Small intestine (tissue), 7 donors: ENCODE results near the gene TSSK3. TPM values are rescaled to one million over a fixed set of nuclear protein-coding genes. Genes with fewer than 3 reads are reported as not detected.
"Not testable (repeated sequence)": the region's sequence is repeated elsewhere in the genome, so short reads cannot be mapped to it uniquely, and the experiment has no call there.

Experiments
- DNase-seq, 2 donors: peaks; one replicate each; pipeline versions ENCODE4 v3.0.0 to v3.0.0-alpha.2; 2013
- FAIRE-seq: peaks from 2 replicates; lab custom pipeline; 2012; peaks lifted over from hg19 to GRCh38; lab: Jason Lieb, UNC
- H3K27ac ChIP-seq, 3 donors: one replicate each; pipeline ENCODE4 v1.5.1; 2013; ENCODE audit warnings: low read length in 2 of 3, mild to moderate bottlenecking in 2 of 3, control low read depth in 1 of 3, inconsistent platforms in 1 of 3, low read depth in 1 of 3, moderate library complexity in 1 of 3
- H3K27me3 ChIP-seq, 3 donors: one replicate each; pipeline ENCODE4 v1.6.1; 2013; ENCODE audit warnings: low read length in 3 of 3, inconsistent platforms in 1 of 3; ENCODE audit not compliant: control insufficient read depth in 3 of 3, insufficient read depth in 3 of 3
- H3K36me3 ChIP-seq, 3 donors: one replicate each; pipeline ENCODE4 v1.6.1; 2013; ENCODE audit warnings: low read length in 3 of 3, inconsistent platforms in 1 of 3, low read depth in 1 of 3, mild to moderate bottlenecking in 1 of 3, moderate library complexity in 1 of 3; ENCODE audit not compliant: control insufficient read depth in 3 of 3, insufficient read depth in 2 of 3
- H3K4me1 ChIP-seq, 3 donors: one replicate each; pipeline ENCODE4 v1.6.1; 2013; ENCODE audit warnings: low read length in 2 of 3, inconsistent platforms in 1 of 3, low read depth in 1 of 3, mild to moderate bottlenecking in 1 of 3, moderate library complexity in 1 of 3; ENCODE audit not compliant: control insufficient read depth in 3 of 3, insufficient read depth in 2 of 3
- H3K4me3 ChIP-seq, 3 donors: one replicate each; pipeline ENCODE4 v1.5.1; 2013; ENCODE audit warnings: low read length in 3 of 3, control low read depth in 1 of 3, inconsistent platforms in 1 of 3, low read depth in 1 of 3, mild to moderate bottlenecking in 1 of 3, moderate library complexity in 1 of 3
- H3K9me3 ChIP-seq, 2 donors: one replicate each; pipeline ENCODE4 v1.6.1; 2013; ENCODE audit warnings: low read depth in 1 of 2, low read length in 1 of 2; ENCODE audit not compliant: control insufficient read depth in 2 of 2, insufficient read depth in 1 of 2
- WGBS, 3 donors: extraction: QIAGEN DNeasy Blood & Tissue Kit; methylation state at CpG; one replicate each; pipeline ENCODE4 v1.1.7; 2013; 5-methylcytosine and 5-hydroxymethylcytosine counted together
- polyA plus RNA-seq, 4 donors: library from polyadenylated mRNA; stranded (reverse) in 3 of 4; unstranded in 1 of 4; fragments of 200-250 nt in 3 of 4; fragments of 120-200 nt in 1 of 4; gene quantifications; one replicate each; pipeline versions ENCODE4 v1.2.1 to v1.2.3, GENCODE V29; 2013
- donor health status: healthy with polysubstance abuse.
- donor health status: control.
- donor health status: control.
- donor health status: Bipolar disorder and iron deficiency.
- donor health status: healthy.

TSSK3 gene
- polyA plus RNA-seq, 4 donors = 0.45 to 5.2 (median 0.48) TPM; not detected in 1

GRCh38 chr1:32394141-32394889 lies 32.0 kb downstream of the TSSK3 start, which contains the start of gene BSDC1:
Gene BSDC1, minus strand, starts transcription at chr1:32394441. Its CDS starts 27 bp downstream, at chr1:32394414.
- Histone ChIP-seq H3K27me3 (no peaks in the 10 kb centered on the region), H3K36me3 (peaks cover 0 to 24% (median 10%) of the 10 kb centered on the region in 3 donors), H3K27ac (peak within 1 kb of the TSS; percentile 86 to 95 (median 87)), H3K4me3 (peak within 1 kb of the TSS; percentile 61 to 88 (median 81)), H3K4me1 (peaks cover 0 to 14% (median 8%) of the 10 kb centered on the region in 3 donors), H3K9me3 (no peaks in the 10 kb centered on the region)
- WGBS, 3 donors = 0 to 1% (median 1%) methylated on average over 47 to 48 of the region's 48 CpGs
- DNase-seq = peak; percentile 99 to 100
- peak; percentile 82 for FAIRE-seq

DNA sequence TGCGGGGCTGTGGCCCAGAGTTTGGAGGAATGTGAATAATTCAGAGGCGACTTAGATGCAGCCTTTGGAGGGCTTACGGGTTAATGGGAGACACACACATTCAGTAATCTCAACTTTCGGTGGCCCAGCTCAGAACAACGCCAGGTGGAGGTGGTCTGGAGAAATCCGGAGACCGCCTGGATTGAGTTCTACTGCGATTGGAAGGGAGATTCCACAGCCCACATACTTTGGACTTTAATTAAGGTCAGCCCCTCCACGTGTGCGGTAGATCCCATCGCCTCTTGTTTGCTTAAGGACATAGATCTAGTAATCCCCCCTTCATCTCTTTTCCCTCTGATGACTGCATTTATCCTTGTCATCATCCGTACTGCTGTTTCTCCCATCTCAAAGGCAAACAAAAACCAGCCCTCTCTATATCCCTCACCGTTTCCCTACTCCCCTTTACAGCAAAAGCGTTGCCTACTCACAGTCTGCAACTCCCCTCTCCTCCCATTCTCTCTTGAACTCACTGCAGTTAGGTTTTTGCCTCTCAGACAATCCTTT lies 32.6 kb downstream of the TSSK3 start:
- Histone ChIP-seq H3K9me3 (no peaks in the 10 kb centered on the region), H3K4me1 (peaks cover 0 to 14% (median 8%) of the 10 kb centered on the region in 3 donors), H3K27me3 (no peaks in the 10 kb centered on the region), H3K27ac (peak overlapping the region; percentile 86 to 95 (median 87)), H3K36me3 (peaks cover 0 to 18% (median 10%) of the 10 kb centered on the region in 3 donors), H3K4me3 (peak overlapping the region; percentile 12 to 88 (median 81))
- WGBS, 3 donors = 1 to 3% (median 1%) methylated on average over 14 of the region's 14 CpGs
- no peak for FAIRE-seq
- DNase-seq = peak in 1 of 2 donors; percentile 48

- not testable (repeated sequence) for H3K9me3 ChIP-seq, H3K27me3 ChIP-seq, H3K27ac ChIP-seq, FAIRE-seq, H3K36me3 ChIP-seq, H3K4me3 ChIP-seq, DNase-seq
- peaks cover 0 to 17% (median 8%) of the 10 kb centered on the region in 3 donors for H3K4me1 ChIP-seq
- WGBS, 3 donors = 90 to 96% (median 91%) methylated on average over 5 of the region's 5 CpGs
Observed at GRCh38 chr1:32396524-32396923, 34.2 kb downstream of the TSSK3 start.

GRCh38 chr1:32398401-32398800 lies 36.1 kb downstream of the TSSK3 start:
- no peaks in the 10 kb centered on the region for H3K36me3 ChIP-seq
- H3K4me1 ChIP-seq = peaks cover 0 to 12% (median 1%) of the 10 kb centered on the region in 3 donors
- H3K27me3 ChIP-seq = no peaks in the 10 kb centered on the region
- H3K9me3 ChIP-seq = no peaks in the 10 kb centered on the region
- H3K27ac ChIP-seq = no peak overlapping the region
- FAIRE-seq (no peak), DNase-seq (no peak)
- H3K4me3 ChIP-seq = no peak overlapping the region
- WGBS, 3 donors = 63 to 73% (median 65%) methylated on average over 2 of the region's 2 CpGs

DNA sequence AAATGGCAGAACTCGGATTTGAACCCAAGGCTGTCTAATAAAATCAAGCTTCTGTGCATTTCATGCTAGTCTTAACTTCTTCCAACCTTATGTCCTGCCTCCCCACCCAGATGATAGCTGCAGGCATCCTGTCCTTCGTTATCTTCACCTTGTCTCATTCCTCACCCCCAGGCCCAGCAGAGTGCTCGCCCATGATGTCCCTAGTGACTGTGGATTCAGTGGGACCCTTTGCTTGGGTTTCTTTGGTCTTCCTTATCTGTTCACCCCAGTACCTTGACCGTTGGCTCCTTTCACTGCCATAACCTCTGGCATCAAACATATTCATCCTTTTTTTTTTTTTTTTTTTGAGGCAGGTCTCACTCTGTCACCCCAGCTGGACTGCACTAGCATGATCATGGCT lies 37.5 kb downstream of the TSSK3 start:
- FAIRE-seq (no peak), DNase-seq (no peak)
- peaks cover 0 to 8% (median 0%) of the 10 kb centered on the region in 3 donors for H3K4me1 ChIP-seq
- H3K4me3 ChIP-seq = no peak overlapping the region
- H3K27ac ChIP-seq = no peak overlapping the region
- no peaks in the 10 kb centered on the region for H3K27me3 ChIP-seq
- H3K9me3 ChIP-seq = no peaks in the 10 kb centered on the region
- WGBS, 3 donors = 60 to 82% (median 75%) methylated on average over 4 of the region's 4 CpGs
- H3K36me3 ChIP-seq = no peaks in the 10 kb centered on the region

DNA sequence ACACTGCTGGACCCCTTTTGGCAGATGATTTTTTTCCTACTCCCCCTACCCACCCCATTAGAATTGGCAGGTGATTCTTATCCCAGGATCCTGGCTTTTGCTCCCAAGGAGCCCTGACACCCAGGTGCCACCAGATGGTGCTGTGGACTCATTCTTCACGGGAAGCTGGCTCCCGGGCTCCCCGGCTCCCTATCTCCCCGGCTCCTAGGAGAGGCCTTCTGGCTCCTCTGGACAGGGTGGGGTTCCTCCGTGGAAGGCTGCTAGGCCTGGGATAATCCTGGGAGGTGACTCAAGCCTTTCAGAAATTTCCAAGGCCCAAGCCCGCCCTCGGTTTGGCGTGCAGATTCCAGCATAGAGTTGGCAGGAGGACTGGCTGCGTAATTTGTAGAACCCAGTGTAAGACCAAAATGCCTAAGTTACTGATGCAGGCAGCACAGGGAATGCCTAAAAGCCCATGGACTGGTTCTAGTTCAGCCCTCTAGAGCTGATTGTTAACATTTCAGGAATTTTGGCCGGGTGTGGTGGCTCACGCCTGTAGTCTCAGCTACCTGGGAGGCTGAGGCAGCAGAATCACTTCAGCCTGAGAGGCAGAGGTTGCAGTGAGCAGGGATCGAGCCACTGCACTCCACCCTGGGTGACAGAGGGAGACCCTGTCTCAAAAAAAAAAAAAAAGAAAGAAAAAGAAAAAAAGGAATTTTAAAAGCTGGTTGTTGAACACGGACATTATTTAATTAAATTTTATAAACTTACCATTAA lies 38.7 kb downstream of the TSSK3 start:
- Histone ChIP-seq H3K27me3 (no peaks in the 10 kb centered on the region), H3K9me3 (no peaks in the 10 kb centered on the region), H3K36me3 (no peaks in the 10 kb centered on the region), H3K4me1 (peaks cover 0 to 3% (median 0%) of the 10 kb centered on the region in 3 donors), H3K4me3 (no peak overlapping the region), H3K27ac (peak overlapping the region in 1 of 3 donors; percentile 3)
- FAIRE-seq (no peak), DNase-seq (peak; percentile 88 to 89)
- 34 to 41% (median 39%) methylated on average over 13 of the region's 13 CpGs for WGBS, 3 donors

DNA sequence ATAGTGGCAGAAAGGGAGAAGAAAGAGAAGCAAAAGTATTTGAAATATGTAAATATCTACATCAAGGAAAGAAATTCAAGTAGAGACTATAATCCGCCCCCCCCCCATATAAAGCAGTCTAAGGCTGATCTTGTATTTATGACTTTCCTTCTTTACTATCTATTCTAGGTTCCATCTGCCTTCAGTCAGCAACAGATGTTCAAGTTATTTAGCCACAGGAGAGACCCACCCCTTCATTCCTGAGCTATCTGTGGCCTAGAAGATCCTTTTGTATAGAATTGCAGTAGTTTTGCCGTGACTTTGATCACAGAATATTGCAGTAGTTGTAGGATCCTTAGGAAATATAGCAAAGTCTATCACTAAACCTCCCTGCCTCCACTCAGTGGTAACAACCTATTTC lies 42.6 kb downstream of the TSSK3 start:
- 33 to 51% (median 45%) methylated on average over 2 of the region's 2 CpGs for WGBS, 3 donors
- DNase-seq (no peak), FAIRE-seq (no peak)
- H3K27ac ChIP-seq = no peak overlapping the region
- no peaks in the 10 kb centered on the region for H3K9me3 ChIP-seq
- peaks cover 0 to 3% (median 0%) of the 10 kb centered on the region in 3 donors for H3K4me1 ChIP-seq
- H3K27me3 ChIP-seq = no peaks in the 10 kb centered on the region
- no peaks in the 10 kb centered on the region for H3K36me3 ChIP-seq
- H3K4me3 ChIP-seq = no peak overlapping the region
